Sciatic nerve (tissue), 2 donors: ENCODE data around the gene MED27. TPM values are rescaled to one million over a fixed set of nuclear protein-coding genes. Genes with fewer than 3 reads are reported as not detected.

ENCODE experiments used
- ATAC-seq: fragments of 200-7000 bp; cut with Tn5 transposase; one replicate; pipeline ENCODE4 v1.9.1; 2020; ENCODE audit warnings: mild to moderate bottlenecking, moderate library complexity
- DNase-seq: peaks from one replicate; pipeline ENCODE4 v3.0.0-alpha.2; 2020; ENCODE audit warnings: low spot score
- intact Hi-C: fragments of 100-400 bp; cut with DNase I; formaldehyde crosslinking; loops from one replicate; pipeline ENCODE4 v1.14.2; 2022
- total RNA-seq: library from RNA; stranded (reverse); fragmentation: NEBNext Ultra II Directional; extraction: Animal tissue kit (Norgen Biotek cat#: 25700); gene quantifications from one replicate; pipeline ENCODE4 v1.2.1, GENCODE V29; 2021
- donor health status: DM: no; HTN: no; CAD: no.
- donor health status: DM: no; HTN: no; CAD: no.

Gene MED27
- total RNA-seq, 1 donor from 2014 or later = 15.9 TPM

DNA sequence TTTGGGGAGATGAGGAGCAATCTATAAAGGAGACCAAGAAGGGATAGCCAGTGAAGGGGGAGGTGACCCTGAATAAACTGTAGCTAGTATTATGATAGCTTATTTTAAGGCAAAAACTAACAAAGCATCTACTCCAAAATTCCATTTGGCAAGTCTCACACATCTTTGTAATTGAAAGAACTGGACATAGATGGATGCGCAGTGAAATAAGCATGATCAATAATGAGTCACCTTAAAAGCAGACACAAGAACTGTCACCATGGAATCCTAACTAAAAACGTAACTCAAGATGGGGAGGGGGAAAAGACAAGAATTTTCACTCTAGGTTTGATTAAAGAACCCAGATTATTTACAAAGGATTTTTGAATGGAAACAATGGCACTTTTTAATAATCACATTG, 164.5 kb downstream of the MED27 start:
- DNase-seq (no peak), ATAC-seq (no peak)
- intact Hi-C loops = no loop called here

DNA sequence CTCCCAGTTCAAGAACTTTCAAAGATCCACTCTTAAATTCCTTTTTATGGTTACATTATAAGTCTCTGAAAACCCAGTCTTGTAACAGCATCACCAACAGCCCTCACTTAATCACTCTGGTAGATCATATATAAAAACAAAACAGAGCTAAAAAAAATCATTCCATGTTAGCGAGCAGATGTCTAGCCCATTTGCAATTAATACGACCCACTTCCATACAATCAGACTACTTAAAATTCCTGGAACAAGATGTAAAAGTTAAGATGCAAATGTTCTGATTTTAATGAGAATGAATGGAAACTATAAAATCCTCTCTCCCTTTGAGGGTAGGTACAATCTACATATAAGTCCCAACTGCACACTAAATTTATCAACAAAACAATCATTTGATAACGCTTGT, 167.0 kb downstream of the MED27 start:
- intact Hi-C loops = no loop called here
- ATAC-seq (no peak), DNase-seq (no peak)

DNA sequence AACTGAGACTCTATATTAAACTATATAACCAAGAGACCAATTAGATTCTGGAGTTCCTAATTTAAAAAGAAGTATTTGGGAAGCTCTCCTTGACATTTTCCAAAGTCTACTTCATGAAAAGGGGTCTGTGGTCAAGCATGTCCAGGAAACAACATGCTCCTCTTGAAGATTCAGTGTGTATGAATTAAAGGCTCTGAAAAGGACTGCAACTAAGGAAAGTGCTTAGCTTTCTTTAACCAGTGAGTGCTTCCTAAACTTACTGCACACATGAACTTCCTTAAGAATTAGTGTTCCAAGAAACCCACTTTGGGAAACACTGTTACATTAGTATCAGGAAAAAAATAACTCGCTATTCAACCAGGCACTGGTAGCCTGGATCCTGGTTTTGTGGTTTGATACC, 167.6 kb downstream of the MED27 start:
- intact Hi-C loops = no loop called here
- DNase-seq (no peak), ATAC-seq (no peak)

DNA sequence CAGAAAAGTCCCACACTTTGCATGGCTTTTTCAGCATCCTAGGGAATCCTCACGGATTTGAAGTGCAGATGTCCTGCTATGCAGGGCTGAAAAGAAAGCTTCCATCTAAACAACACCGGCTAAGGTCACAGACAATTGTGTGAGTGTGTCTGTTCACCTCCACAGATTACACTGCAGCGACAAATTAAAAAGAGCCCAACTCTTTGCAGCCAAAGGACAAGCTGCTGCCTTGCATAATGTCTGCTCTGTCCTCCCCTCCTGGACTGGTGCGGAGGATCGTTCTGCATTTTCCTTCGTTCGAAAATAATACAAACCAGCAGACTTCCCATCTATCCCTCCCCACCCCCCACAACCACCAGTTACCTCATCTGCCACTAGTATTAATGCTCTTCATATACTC, 169.1 kb downstream of the MED27 start:
- ATAC-seq (no peak), DNase-seq (no peak)
- intact Hi-C loops = no loop called here

DNA sequence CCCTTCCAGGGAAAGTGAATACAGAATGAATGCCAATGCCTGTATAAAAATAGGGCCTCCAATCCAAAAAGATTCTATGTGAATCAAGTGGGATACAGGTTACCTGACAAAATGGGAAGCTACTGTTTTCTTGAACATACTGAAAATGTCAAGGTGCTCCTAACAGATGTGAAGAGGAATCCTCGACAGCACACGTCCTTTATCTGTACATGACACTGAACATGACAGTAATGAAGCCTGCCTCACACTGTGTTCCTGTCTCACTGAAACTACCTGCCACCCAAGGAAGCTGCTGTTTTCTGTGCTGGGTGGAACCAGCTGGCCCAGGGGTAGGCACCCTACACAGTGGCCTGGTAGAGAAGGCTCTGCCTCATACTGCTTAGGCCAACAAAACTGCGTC, 174.5 kb downstream of the MED27 start:
- ATAC-seq = no peak
- DNase-seq = no peak
- intact Hi-C loops = no loop called here

DNA sequence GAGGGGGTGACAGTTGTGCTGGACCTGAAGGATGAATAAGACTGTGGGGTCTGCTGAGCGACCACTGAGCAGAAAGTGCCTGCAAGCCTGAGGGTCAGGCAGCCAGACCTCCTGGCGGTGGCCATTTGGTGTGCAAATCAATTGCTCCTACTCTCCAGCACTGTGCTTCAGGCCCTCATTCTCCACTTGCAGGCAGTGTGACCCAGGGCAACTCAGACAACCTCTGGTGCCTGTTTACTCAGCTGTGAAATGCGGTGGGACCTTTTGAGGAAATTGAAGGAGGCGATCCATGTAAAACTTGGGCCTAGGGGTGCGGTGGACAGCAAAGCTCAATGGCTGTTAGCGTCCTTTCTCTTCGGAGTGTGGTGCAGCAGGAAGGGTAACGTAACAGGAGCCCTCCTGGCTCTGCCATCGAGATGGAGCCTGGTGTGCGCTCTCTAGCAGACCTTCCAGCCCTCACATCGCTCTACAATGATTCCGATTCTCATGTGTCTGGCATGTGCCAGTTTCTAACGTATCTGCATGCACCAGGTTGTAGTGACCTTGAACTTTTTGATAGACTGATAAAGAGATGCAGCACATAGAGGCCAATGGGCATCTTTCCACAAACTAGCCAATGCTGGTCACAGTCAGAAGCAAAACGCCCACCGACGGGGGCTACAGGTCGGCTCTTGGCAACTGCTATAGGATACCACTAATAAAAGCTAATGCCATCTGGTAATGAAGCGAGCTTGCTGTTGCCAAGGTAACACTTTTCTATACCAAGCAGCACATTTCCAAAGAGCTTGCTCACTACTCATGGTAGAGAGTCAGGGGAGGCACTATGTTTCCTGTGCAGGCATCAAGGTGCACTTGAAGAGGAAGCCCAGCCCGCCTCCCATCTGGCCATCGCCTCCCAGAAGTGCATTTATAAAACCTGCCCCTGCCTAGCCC, 180.1 kb downstream of the MED27 start:
- DNase-seq = no peak
- intact Hi-C loops = no loop called here
- no peak for ATAC-seq

DNA sequence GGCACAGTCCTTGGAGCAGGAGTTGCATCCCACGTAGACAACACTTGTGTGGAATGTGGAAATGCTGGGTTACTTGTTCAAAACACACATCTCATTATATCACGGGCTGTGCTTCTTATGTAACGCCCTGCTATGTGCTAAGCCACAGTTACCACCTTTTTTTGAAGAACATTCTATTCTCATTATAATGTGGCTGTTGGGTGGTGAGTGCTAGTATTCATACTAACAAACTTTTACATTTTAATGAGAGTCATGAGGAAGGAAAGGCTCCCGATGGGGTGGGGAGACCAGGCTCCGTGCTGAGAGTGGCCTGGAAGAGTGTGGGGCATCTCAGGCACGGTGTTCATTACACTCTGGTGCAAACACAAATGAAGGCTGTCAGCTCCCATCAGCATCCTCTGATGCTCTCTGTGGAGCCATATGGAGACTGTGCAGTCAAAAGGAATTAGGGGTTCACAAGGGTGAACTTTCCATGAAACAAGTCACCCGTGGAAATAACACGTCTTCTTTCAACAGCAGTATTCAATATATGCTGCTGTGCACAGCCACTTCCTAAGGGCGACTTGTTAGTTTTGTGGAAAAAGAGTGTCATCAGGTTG, 186.7 kb downstream of the MED27 start:
- no peak for DNase-seq
- no peak for ATAC-seq
- intact Hi-C loops = no loop called here

DNA sequence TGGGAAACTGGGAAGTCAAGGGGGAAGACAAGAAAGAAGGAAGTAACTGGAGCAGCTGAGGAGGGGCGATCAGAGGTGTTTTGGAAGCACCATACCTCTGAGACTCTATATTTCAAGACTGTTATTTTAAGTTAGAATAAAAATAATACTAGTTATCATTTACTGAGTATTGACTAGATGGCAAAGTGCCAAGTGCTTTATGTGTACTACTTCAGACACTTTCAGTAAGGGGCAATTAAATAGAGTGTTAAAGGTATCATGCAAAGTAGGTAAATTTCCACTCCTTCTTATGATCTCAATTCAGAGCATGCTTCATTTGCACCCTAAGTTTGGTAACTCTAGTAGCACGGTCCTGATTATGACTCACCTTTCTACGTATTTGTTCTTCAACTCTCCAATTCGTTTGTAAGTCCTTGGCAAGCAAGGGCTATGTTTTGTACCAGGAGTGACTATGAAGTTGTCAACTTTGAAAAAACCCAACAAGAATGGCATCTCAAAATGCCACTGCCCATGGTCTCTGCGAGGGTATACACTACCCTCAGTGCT, 187.4 kb downstream of the MED27 start:
- no peak for ATAC-seq
- intact Hi-C loops = no loop called here

DNA sequence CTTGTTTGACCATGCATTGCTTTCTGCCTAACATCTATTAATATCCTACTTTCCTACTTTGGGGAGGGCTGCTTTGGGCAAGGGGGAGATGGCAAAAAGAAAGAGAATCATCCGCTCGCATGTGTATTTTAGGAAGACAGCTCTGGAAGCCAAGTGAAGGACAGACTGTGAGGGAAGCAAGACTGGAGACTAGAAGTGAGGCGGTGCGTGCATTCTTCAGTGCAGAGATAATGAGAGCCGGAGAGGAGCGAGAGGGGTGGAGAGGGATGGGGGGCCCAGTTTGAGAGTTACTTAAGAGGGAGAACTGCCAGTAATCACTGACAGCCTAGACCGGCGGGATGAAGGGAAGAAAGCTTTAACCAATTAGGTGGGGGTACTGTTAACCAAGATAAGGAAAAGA, 188.1 kb downstream of the MED27 start:
- intact Hi-C loops = no loop called here
- no peak for ATAC-seq
- DNase-seq = no peak

More for the DNA sequence above, 187.4 kb downstream of the MED27 start:
- DNase-seq = no peak

DNA sequence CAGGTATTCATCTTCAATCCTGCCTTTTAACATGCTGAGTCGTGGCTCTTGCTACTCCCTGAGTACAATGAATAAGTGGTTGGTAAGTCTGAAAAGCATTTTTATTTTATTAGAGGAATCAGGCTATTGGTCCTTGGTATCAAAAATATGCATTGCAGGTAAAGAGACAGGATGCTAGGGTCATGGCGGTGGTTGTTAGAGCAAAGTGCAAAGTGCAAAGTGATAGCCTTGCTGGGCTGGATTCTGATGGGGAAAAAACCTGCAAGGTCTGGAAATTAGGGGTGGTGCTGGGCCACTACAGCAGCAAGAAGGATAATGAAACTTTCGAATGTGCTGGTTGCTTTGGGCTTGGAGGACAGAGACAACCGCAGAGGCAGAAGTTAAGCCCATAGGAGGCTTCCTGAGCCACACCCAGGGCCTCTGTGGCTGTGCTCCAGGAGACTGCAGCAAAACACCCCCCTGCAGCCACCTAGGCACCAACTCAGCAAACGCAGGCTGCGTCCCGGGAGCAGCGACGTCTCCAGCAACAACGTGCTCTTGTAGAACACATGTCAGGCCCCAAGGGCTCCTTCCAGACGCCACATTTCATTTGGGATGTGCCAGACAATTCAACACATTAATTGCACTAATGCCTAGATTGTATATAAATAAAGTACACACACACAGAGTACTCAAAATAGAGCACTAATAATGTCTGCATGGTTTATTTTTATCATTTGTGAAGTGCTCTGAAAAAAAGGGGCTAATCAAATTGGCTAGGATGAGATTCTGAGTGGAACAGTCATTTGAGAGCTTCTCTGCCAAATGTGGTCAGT, 190.0 kb downstream of the MED27 start:
- intact Hi-C loops = no loop called here
- DNase-seq = no peak
- no peak for ATAC-seq

DNA sequence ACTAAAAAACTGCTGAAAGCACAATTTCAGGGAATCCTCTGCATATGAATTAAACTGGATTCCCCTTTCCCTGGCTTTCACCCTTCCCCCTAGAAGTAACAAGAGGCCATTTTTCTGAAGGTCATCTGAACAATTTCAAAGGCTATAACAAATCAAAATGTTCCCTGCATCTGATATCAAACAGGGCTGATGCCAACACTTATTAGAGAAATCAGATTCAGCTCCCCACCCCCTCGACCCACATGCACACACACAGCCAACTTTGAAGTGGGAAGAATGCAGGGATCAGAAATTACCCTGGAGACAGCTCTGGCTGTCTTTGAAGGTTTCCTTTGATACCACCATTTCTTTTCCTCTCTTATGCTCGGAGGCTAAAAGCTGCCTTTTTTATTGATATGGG, 190.7 kb downstream of the MED27 start:
- intact Hi-C loops = no loop called here
- no peak for ATAC-seq
- no peak for DNase-seq

DNA sequence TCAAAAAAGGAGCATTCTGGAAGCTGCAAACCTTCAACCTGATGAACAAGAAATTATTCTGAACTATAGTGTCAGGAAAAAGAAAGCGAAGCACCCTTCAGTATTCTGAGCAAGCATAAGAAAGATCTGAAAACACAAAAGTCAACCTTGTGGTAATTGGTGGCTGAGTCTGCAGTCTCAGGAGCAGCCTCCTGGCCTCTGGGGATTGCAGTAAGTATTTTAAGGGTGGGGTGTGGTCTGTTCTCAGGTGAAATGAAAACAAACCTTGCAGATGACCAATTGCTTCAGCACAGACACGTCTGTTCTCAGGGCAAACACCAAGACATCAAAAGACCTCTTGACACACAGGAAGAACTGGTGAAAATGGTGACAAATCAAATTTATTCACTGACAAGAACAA, 192.0 kb downstream of the MED27 start:
- intact Hi-C loops = no loop called here
- DNase-seq = no peak
- no peak for ATAC-seq

DNA sequence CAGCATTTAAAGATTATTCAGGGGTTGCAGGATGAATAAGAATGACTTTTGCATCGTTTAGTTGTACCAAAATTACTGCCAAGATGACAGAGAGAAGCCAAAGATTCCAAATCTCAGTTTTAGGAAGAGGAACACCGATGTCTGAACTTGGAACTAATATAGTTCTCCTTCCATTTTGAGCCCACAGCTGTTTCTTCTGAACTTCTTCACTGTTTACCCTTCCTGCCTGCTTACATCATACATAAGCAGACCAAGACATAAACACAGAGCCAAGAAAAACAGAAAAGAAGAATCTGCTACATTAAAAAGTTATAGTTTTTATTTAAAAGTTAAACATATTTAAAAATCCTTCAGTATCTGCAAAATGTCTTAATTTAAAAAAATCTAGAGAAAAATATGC, 192.8 kb downstream of the MED27 start:
- DNase-seq (no peak), ATAC-seq (no peak)
- intact Hi-C loops = no loop called here

DNA sequence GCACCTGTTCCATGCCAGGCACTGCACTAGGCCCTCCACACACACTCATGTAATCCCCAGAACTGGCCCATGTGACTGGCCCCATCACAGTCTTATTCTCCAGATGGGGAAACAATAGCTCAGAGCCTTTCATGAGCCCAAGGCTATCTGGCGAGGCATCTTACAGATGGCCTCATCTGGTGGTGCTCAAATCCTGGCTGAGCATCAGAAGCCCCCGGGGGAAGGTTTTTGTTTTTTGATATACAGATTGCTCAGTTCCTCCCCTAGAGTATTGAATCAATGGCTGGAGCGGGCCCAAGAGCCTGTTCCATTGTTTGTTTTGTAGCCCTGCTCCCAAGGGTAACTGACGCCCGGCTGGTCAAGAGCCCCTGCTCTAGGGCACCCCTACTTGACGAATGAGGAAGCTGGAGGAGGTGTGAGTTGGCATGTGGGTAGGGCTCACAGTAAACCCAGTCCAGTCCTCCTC, 194.5 kb downstream of the MED27 start:
- intact Hi-C loops = no loop called here
- no peak for DNase-seq
- no peak for ATAC-seq

DNA sequence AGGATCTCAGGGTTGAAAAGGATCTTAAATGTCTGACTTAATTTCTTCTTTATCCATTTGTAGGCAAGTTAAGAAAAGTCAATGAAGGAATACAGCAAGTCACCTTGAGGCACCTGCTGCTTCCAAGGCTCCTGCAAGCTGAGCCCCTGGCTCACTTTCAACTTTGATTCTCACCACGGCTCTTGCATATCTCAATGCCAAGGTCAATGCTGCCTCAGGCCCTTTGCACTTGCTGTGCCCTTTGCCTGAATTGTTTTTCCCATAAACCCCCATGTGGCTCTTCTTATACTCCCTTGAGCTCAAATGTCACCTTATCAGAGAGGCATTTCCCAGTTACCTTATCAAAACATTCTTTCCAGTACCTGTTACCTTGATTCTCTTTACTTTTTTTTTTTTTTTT, 195.4 kb downstream of the MED27 start:
- DNase-seq (no peak), ATAC-seq (no peak)
- intact Hi-C loops = no loop called here

DNA sequence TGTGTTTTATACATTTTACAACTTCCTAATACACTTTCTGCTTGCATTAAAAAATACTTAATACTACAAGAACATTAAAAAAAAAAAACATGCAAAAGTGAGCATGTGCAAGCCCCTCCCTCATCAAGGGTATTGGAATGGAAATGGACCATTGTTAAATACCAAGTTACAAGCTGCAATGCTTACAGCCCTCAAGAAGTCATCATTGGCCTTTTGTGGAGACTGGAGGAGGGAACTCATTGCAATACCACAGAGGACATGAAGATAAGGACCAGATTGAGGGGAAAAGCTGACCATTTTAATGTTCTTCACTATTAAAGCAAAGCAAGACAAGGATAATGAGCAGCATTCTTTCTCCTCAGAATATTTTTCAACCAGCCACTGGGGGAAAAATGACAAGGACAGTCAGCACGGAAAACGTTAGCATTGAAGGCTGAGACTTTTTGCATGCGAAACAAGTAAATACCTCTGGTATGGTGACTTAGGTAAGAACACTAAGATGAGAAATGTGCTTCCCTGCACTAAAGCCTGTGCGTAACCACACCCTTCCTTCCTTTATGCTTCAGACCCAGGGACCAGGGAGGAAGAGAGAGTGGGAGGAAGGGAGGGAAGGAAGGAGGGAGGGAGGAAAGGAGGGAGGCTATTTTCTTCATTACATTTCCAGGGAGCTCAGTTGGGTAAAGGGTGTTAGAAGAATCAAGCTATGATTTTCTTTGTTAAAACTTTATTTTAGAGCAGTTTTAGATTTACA, 198.7 kb downstream of the MED27 start:
- DNase-seq (no peak), ATAC-seq (no peak)
- intact Hi-C loops = no loop called here

DNA sequence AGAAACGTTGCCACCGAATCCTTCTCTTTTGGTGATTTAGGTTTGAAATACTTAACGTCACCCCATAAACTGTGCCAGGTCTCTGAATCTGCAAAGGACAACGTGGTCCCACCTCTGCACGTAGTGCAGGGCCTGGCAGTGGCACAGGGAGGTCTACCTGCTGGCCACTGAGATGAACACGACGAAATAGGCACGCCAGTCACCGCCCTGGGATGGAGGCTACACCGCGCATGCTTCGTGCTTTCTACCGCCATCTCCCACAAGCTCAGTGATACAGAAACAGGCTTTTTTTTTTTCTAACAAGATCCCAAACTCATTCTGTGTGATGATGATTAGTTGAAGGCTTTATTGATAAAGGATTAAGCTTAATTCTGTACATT, 199.8 kb downstream of the MED27 start:
- no peak for DNase-seq
- intact Hi-C loops = no loop called here
- no peak for ATAC-seq

DNA sequence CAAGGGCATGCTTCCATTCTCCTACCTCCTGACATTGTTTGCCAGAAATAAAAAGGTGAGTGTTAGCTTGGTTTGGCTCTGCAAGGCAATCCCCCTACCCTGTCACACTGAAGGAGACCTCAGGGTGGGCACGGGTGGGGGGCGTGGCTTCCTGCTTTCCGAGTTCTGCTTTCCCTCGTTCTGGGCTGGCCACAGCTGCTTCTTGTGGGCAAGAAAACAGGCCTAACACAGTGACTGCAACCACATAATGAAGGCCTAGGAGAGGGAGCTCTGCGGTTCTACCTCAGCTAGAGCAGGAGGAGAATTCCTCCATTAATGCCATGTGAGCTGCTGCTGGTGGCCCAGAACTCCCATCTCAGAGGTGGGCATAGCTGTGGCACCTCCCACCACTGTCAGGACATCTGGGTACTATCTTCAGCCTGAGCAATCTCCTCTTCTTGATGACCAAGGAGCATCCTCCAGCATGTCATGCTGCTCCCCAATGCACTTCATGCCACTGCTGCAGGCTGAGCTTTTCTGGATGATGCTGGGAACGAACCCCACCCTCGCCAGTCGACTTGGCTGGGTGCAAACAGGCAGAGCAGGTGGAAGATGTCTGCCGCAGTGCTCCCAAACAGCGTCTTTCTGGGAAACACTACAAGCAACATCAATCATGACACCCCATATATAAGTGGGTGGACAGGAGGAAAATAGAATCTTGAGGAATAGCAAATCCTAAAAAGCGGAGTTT, 200.3 kb downstream of the MED27 start:
- intact Hi-C loops = no loop called here
- ATAC-seq = no peak
- no peak for DNase-seq
